Testis (tissue), 2 donors: Measurements from ENCODE around the gene NUP98.

Source experiments
- POLR2A ChIP-seq: fragments of 450-650 bp; IDR thresholded peaks from one replicate; pipeline ENCODE4 v1.6.1; 2017; ENCODE audit warnings: antibody characterized with exemption, mild to moderate bottlenecking, moderate library complexity
- TF ChIP-seq, protein P1 (sequence below), 3 experiments: fragments of 450-650 bp in 2 of 3; fragments of 200-600 bp in 1 of 3; sonication (generic) in 1 of 3; IDR thresholded peaks; one replicate each; pipeline ENCODE4 v1.5.1; 2016 to 2019; ENCODE audit warnings: antibody characterized with exemption in 3 of 3, mild to moderate bottlenecking in 2 of 3, moderate library complexity in 1 of 3

DNA sequence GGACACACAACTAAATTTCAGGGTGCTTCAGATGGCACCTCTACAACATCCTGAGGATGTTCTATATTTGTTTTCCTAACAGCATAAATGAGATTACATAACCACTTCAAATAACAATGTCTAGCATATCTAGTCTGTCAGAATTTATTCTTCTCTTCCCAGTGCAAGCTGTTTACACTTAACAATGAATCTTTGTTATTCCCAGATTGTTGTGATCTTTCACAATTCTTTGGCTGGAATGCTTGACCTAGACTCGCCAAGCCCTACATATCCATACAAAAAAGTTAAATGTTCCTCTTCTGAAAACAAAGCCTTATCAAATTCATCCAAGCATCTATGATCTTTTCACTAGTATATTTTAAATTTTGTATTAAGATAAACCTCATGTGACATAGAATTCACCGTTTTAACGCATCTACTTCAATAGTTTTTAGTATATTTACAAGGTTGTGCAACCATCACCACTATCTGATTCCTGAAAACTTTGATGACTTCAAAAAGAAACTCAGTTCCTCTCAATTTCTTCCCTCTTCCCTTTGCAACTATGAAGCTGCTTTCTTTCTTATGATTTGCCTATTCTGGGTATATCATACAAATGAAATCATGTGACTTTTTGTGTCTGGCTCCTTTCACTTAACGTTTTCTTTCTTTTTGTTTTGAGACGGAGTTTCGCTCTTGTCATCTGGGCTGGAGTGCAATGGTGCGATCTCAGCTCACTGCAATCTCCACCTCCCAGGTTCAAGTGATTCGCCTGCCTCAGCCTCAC is 64.5 kb downstream of the NUP98 start:
- no peak for TF ChIP-seq POLR2A
- TF ChIP-seq, protein P1, sequence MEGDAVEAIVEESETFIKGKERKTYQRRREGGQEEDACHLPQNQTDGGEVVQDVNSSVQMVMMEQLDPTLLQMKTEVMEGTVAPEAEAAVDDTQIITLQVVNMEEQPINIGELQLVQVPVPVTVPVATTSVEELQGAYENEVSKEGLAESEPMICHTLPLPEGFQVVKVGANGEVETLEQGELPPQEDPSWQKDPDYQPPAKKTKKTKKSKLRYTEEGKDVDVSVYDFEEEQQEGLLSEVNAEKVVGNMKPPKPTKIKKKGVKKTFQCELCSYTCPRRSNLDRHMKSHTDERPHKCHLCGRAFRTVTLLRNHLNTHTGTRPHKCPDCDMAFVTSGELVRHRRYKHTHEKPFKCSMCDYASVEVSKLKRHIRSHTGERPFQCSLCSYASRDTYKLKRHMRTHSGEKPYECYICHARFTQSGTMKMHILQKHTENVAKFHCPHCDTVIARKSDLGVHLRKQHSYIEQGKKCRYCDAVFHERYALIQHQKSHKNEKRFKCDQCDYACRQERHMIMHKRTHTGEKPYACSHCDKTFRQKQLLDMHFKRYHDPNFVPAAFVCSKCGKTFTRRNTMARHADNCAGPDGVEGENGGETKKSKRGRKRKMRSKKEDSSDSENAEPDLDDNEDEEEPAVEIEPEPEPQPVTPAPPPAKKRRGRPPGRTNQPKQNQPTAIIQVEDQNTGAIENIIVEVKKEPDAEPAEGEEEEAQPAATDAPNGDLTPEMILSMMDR (IDR thresholded peaks at IDR 0.05): no peak
